CD4-positive, alpha-beta memory T cell (primary cell): ENCODE results near the gene MIPEP. TPM values are rescaled to one million over a fixed set of nuclear protein-coding genes. Genes with fewer than 3 reads are reported as not detected.

Experiments
- CTCF ChIA-PET: fragments of 350-600 bp; sonication (Branson Sonifier 250); formaldehyde crosslinking; loops from one replicate; lab custom pipeline; 2021; ENCODE audit warnings: inconsistent platforms; ENCODE audit not compliant: partially characterized antibody; lab: Charles Lee
- POLR2A ChIA-PET: fragments of 350-600 bp; sonication (Branson Sonifier 250); formaldehyde crosslinking; loops from one replicate; lab custom pipeline; 2021; ENCODE audit not compliant: partially characterized antibody; lab: Charles Lee
- DNase-seq, 5 donors: peaks; one replicate each; pipeline versions ENCODE4 v3.0.0 to v3.0.0-alpha.2; 2020 to 2022; ENCODE audit warnings: mixed read lengths in 1 of 5
- H3K27ac ChIP-seq: one replicate; pipeline ENCODE4 v1.7.0; 2013; ENCODE audit warnings: low read depth, low read length
- H3K27me3 ChIP-seq: 2 replicates; pipeline ENCODE4 v1.7.0; 2013; ENCODE audit warnings: mild to moderate bottlenecking, low read length, moderate library complexity; ENCODE audit not compliant: insufficient read depth
- H3K36me3 ChIP-seq: 2 replicates; pipeline ENCODE4 v1.7.0; 2013; ENCODE audit warnings: mild to moderate bottlenecking, low read length, moderate library complexity; ENCODE audit not compliant: insufficient read depth
- H3K4me1 ChIP-seq: 2 replicates; pipeline ENCODE4 v1.7.0; 2013; ENCODE audit warnings: mild to moderate bottlenecking, low read length, moderate library complexity; ENCODE audit not compliant: insufficient read depth
- H3K4me3 ChIP-seq, 2 donors: one replicate each; pipeline ENCODE4 v1.7.0; 2013; ENCODE audit warnings: low read length in 2 of 2, mild to moderate bottlenecking in 1 of 2
- H3K9me3 ChIP-seq, 2 donors: one replicate each; pipeline ENCODE4 v1.7.0; 2013; ENCODE audit warnings: low read length in 2 of 2, control low read depth in 1 of 2; ENCODE audit not compliant: control insufficient read depth in 1 of 2
- H3K27ac Mint-ChIP-seq, 7 donors: one replicate each; pipeline ENCODE4 v1.8.0; 2020 to 2021; ENCODE audit warnings: mixed read lengths in 7 of 7, mild to moderate bottlenecking in 6 of 7, inconsistent platforms in 3 of 7, moderate library complexity in 3 of 7
- H3K27me3 Mint-ChIP-seq, 2 donors: one replicate each; pipeline ENCODE4 v1.8.0; 2020 to 2021; ENCODE audit warnings: mixed read lengths in 2 of 2
- H3K36me3 Mint-ChIP-seq, 2 donors: one replicate each; pipeline ENCODE4 v1.8.0; 2020 to 2021; ENCODE audit warnings: mixed read lengths in 2 of 2, inconsistent platforms in 1 of 2, mild to moderate bottlenecking in 1 of 2
- H3K4me1 Mint-ChIP-seq, 4 donors: one replicate each; pipeline ENCODE4 v1.8.0; 2020 to 2021; ENCODE audit warnings: mixed read lengths in 4 of 4, mild to moderate bottlenecking in 1 of 4
- H3K4me3 Mint-ChIP-seq, 8 donors: one replicate each; pipeline ENCODE4 v1.8.0; 2020 to 2021; ENCODE audit warnings: mixed read lengths in 8 of 8, mild to moderate bottlenecking in 7 of 8, moderate library complexity in 6 of 8, inconsistent platforms in 3 of 8
- H3K9me3 Mint-ChIP-seq, 8 donors: one replicate each; pipeline ENCODE4 v1.8.0; 2020 to 2021; ENCODE audit warnings: mixed read lengths in 8 of 8, mild to moderate bottlenecking in 5 of 8, inconsistent platforms in 3 of 8, moderate library complexity in 1 of 8
- intact Hi-C: fragments of 100-400 bp; cut with micrococcal nuclease; formaldehyde crosslinking; loops from one replicate; pipeline ENCODE4 v1.15.1; 2023
- polyA plus RNA-seq, 2 donors: library from polyadenylated mRNA; unstranded; fragments of 300-500 nt; fragmentation: Illumina TruSeq; gene quantifications; one replicate each; pipeline ENCODE4 v1.2.3, GENCODE V29; 2021
- total RNA-seq, 2 experiments: library from RNA; stranded (reverse); gene quantifications; one replicate each; pipeline ENCODE4 v1.2.3, GENCODE V29; 2021

Gene MIPEP
- total and polyA plus RNA-seq, 4 experiments from 2014 or later = 8.8 to 16.4 (median 12.2) TPM

- no peak for DNase-seq
- Histone ChIP-seq H3K27ac (no peak overlapping the region), H3K27me3 (no peaks in the 10 kb centered on the region), H3K4me3 (no peak overlapping the region), H3K4me1 (no peaks in the 10 kb centered on the region), H3K9me3 (no peaks in the 10 kb centered on the region), H3K36me3 (no peaks in the 10 kb centered on the region)
- Mint-ChIP-seq H3K27me3 (no peaks in the 10 kb centered on the region), H3K4me3 (no peak overlapping the region), H3K9me3 (peaks cover 0 to 2% (median 0%) of the 10 kb centered on the region in 8 donors), H3K27ac (no peak overlapping the region), H3K4me1 (peaks cover 0 to 4% (median 0%) of the 10 kb centered on the region in 4 donors), H3K36me3 (peaks cover 8 to 13% of the 10 kb centered on the region in 2 donors)
- intact Hi-C loops = no loop called here
- CTCF ChIA-PET = no interaction called here
- POLR2A ChIA-PET = no interaction called here
Observed at GRCh38 chr13:23811366-23812062, 77.7 kb downstream of the MIPEP start.

GRCh38 chr13:23810685-23811240 lies 78.4 kb downstream of the MIPEP start:
- Mint-ChIP-seq H3K27me3 (no peaks in the 10 kb centered on the region), H3K9me3 (peaks cover 0 to 2% (median 0%) of the 10 kb centered on the region in 8 donors), H3K4me3 (no peak overlapping the region), H3K27ac (peak overlapping the region in 1 of 7 donors; percentile 48), H3K4me1 (peaks cover 0 to 4% (median 0%) of the 10 kb centered on the region in 4 donors), H3K36me3 (peaks cover 8 to 14% of the 10 kb centered on the region in 2 donors)
- CTCF ChIA-PET = no interaction called here
- no peaks in the 10 kb centered on the region for H3K36me3 ChIP-seq
- intact Hi-C loops = no loop called here
- POLR2A ChIA-PET = no interaction called here
- no peak overlapping the region for H3K27ac ChIP-seq
- no peaks in the 10 kb centered on the region for H3K9me3 ChIP-seq
- H3K27me3 ChIP-seq = no peaks in the 10 kb centered on the region
- H3K4me1 ChIP-seq = no peaks in the 10 kb centered on the region
- H3K4me3 ChIP-seq = no peak overlapping the region
- DNase-seq = no peak

- H3K9me3 Mint-ChIP-seq = no peaks in the 10 kb centered on the region
- H3K27ac Mint-ChIP-seq = no peak overlapping the region
- peaks cover 17 to 29% of the 10 kb centered on the region in 2 donors for H3K36me3 Mint-ChIP-seq
- intact Hi-C loops = no loop called here
- no peaks in the 10 kb centered on the region for H3K27me3 ChIP-seq
- CTCF ChIA-PET = no interaction called here
- no peak overlapping the region for H3K27ac ChIP-seq
- no peaks in the 10 kb centered on the region for H3K27me3 Mint-ChIP-seq
- no peaks in the 10 kb centered on the region for H3K9me3 ChIP-seq
- H3K4me1 ChIP-seq = no peaks in the 10 kb centered on the region
- H3K4me3 ChIP-seq = no peak overlapping the region
- POLR2A ChIA-PET = no interaction called here
- H3K36me3 ChIP-seq = no peaks in the 10 kb centered on the region
- H3K4me3 Mint-ChIP-seq = no peak overlapping the region
- H3K4me1 Mint-ChIP-seq = peaks cover 0 to 4% (median 0%) of the 10 kb centered on the region in 4 donors
- no peak for DNase-seq
Observed at GRCh38 chr13:23808803-23809202, 80.4 kb downstream of the MIPEP start.

GRCh38 chr13:23806874-23807526 lies 82.2 kb downstream of the MIPEP start:
- H3K36me3 ChIP-seq = no peaks in the 10 kb centered on the region
- no peaks in the 10 kb centered on the region for H3K4me1 ChIP-seq
- H3K9me3 ChIP-seq = no peaks in the 10 kb centered on the region
- no peak overlapping the region for H3K27ac ChIP-seq
- no peaks in the 10 kb centered on the region for H3K27me3 ChIP-seq
- peaks cover 23 to 37% of the 10 kb centered on the region in 2 donors for H3K36me3 Mint-ChIP-seq
- peaks cover 0 to 3% (median 0%) of the 10 kb centered on the region in 8 donors for H3K9me3 Mint-ChIP-seq
- no peak overlapping the region for H3K4me3 Mint-ChIP-seq
- CTCF ChIA-PET = no interaction called here
- no peaks in the 10 kb centered on the region for H3K27me3 Mint-ChIP-seq
- intact Hi-C loops = no loop called here
- H3K27ac Mint-ChIP-seq = no peak overlapping the region
- POLR2A ChIA-PET = no interaction called here
- no peak for DNase-seq
- peaks cover 0 to 4% (median 0%) of the 10 kb centered on the region in 4 donors for H3K4me1 Mint-ChIP-seq
- H3K4me3 ChIP-seq = no peak overlapping the region

- no peak for DNase-seq
- Histone ChIP-seq H3K4me1 (peaks cover 3% of the 10 kb centered on the region), H3K9me3 (no peaks in the 10 kb centered on the region), H3K27ac (no peak overlapping the region), H3K27me3 (no peaks in the 10 kb centered on the region), H3K36me3 (no peaks in the 10 kb centered on the region), H3K4me3 (no peak overlapping the region)
- Mint-ChIP-seq H3K4me1 (peaks cover 3 to 9% (median 4%) of the 10 kb centered on the region in 4 donors), H3K27me3 (no peaks in the 10 kb centered on the region), H3K9me3 (peaks cover 0 to 5% (median 0%) of the 10 kb centered on the region in 8 donors), H3K27ac (no peak overlapping the region), H3K4me3 (no peak overlapping the region), H3K36me3 (peaks cover 27 to 44% of the 10 kb centered on the region in 2 donors)
- ChIA-PET CTCF (no interaction called here), POLR2A (no interaction called here)
- intact Hi-C loops = no loop called here
Observed at GRCh38 chr13:23805821-23806220, 83.4 kb downstream of the MIPEP start.

- POLR2A ChIA-PET = no interaction called here
- H3K4me3 ChIP-seq = no peak overlapping the region
- no peaks in the 10 kb centered on the region for H3K36me3 ChIP-seq
- no peaks in the 10 kb centered on the region for H3K27me3 ChIP-seq
- Mint-ChIP-seq H3K4me1 (peaks cover 8 to 12% (median 8%) of the 10 kb centered on the region in 4 donors), H3K4me3 (no peak overlapping the region), H3K27ac (no peak overlapping the region), H3K27me3 (no peaks in the 10 kb centered on the region), H3K36me3 (peaks cover 30 to 44% of the 10 kb centered on the region in 2 donors), H3K9me3 (peaks cover 0 to 5% (median 0%) of the 10 kb centered on the region in 8 donors)
- no peak overlapping the region for H3K27ac ChIP-seq
- peaks cover 10% of the 10 kb centered on the region for H3K4me1 ChIP-seq
- intact Hi-C loops = no loop called here
- CTCF ChIA-PET = no interaction called here
- no peaks in the 10 kb centered on the region for H3K9me3 ChIP-seq
- no peak for DNase-seq
Observed at GRCh38 chr13:23805122-23805521, 84.1 kb downstream of the MIPEP start.

- H3K4me1 Mint-ChIP-seq = peaks cover 12 to 19% (median 15%) of the 10 kb centered on the region in 4 donors
- H3K9me3 Mint-ChIP-seq = peaks cover 0 to 5% (median 0%) of the 10 kb centered on the region in 8 donors
- no peaks in the 10 kb centered on the region for H3K36me3 ChIP-seq
- no peak overlapping the region for H3K4me3 Mint-ChIP-seq
- peaks cover 31 to 44% of the 10 kb centered on the region in 2 donors for H3K36me3 Mint-ChIP-seq
- H3K9me3 ChIP-seq = no peaks in the 10 kb centered on the region
- H3K27ac Mint-ChIP-seq = no peak overlapping the region
- no peak overlapping the region for H3K27ac ChIP-seq
- DNase-seq = no peak
- intact Hi-C loops = no loop called here
- no peaks in the 10 kb centered on the region for H3K27me3 ChIP-seq
- no peaks in the 10 kb centered on the region for H3K27me3 Mint-ChIP-seq
- CTCF ChIA-PET = no interaction called here
- H3K4me1 ChIP-seq = peaks cover 17% of the 10 kb centered on the region
- POLR2A ChIA-PET = no interaction called here
- no peak overlapping the region for H3K4me3 ChIP-seq
Observed at GRCh38 chr13:23804166-23804565, 85.0 kb downstream of the MIPEP start.
